Nephron (organoid): ENCODE measurements around the gene TMED7.
A peak's percentile ranks its signal among the peaks of the same experiment; 100 is the strongest.

Source experiments
- H3K27ac Mint-ChIP-seq, 3 experiments: 2 replicates each; pipeline ENCODE4 v1.8.0; 2020; ENCODE audit warnings: mixed read lengths in 3 of 3, mild to moderate bottlenecking in 2 of 3, moderate library complexity in 1 of 3
- H3K27me3 Mint-ChIP-seq: 2 replicates; pipeline ENCODE4 v1.8.0; 2021; ENCODE audit warnings: low read depth, mild to moderate bottlenecking, moderate library complexity, mixed read lengths
- H3K36me3 Mint-ChIP-seq: 2 replicates; pipeline ENCODE4 v1.8.0; 2020; ENCODE audit warnings: low read depth, mixed read lengths
- H3K4me1 Mint-ChIP-seq: 2 replicates; pipeline ENCODE4 v1.8.0; 2020; ENCODE audit warnings: mixed read lengths
- H3K4me3 Mint-ChIP-seq, 3 experiments: 2 replicates each; pipeline ENCODE4 v1.8.0; 2020; ENCODE audit warnings: mild to moderate bottlenecking in 3 of 3, mixed read lengths in 3 of 3, moderate library complexity in 2 of 3
- H3K9me3 Mint-ChIP-seq: 2 replicates; pipeline ENCODE4 v1.8.0; 2020; ENCODE audit warnings: mixed read lengths
- TF ChIP-seq, protein P1 (sequence below), 3 experiments: fragments of 200-600 bp; sonication (generic); IDR thresholded peaks; one replicate each; pipeline ENCODE4 v1.5.0; 2021; ENCODE audit warnings: antibody characterized with exemption in 3 of 3; ENCODE audit not compliant: unreplicated experiment in 3 of 3

Gene TMED7

DNA sequence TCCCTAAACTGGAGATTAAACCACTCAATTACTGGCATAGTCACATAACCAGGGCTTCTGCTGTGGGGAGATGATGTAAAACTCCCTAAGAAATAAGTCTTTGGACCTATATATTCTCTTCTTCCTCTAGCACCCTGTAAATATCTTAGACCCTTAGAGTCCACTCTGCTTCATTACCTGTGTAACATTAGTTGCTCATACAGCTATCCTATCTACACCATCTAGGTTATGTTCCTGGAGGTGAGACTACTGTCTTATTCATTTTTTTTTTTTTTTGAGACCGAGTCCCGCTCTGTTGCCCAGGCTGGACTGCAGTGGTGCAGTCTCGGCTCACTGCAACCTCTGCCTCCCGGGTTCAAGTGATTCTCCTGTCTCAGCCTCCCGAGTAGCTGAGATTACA, 14.0 kb downstream of the TMED7 start:
- no peak overlapping the region for H3K27ac Mint-ChIP-seq
- TF ChIP-seq, protein P1, sequence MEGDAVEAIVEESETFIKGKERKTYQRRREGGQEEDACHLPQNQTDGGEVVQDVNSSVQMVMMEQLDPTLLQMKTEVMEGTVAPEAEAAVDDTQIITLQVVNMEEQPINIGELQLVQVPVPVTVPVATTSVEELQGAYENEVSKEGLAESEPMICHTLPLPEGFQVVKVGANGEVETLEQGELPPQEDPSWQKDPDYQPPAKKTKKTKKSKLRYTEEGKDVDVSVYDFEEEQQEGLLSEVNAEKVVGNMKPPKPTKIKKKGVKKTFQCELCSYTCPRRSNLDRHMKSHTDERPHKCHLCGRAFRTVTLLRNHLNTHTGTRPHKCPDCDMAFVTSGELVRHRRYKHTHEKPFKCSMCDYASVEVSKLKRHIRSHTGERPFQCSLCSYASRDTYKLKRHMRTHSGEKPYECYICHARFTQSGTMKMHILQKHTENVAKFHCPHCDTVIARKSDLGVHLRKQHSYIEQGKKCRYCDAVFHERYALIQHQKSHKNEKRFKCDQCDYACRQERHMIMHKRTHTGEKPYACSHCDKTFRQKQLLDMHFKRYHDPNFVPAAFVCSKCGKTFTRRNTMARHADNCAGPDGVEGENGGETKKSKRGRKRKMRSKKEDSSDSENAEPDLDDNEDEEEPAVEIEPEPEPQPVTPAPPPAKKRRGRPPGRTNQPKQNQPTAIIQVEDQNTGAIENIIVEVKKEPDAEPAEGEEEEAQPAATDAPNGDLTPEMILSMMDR (IDR thresholded peaks at IDR 0.05; ENCODE audit: unreplicated experiment in 3 of 3), result no peak

DNA sequence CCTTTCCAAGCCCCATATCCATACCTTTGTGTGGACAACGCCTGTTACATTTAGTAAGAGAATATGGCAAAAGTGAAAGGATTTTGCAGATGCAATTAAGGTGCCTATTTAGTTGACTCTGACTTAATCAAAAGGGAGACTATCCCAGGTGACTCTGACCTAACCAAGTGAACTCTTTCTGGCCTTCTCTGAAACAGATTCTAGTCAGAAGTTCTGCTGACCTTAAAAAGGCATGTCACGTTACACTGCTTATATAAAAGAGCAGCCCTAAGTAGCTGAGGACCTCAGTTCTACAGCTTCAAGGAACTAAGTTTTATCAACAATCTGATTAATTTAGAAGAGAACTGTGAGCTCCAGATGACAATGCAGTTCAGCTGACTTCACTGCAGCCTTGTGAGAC, 17.9 kb downstream of the TMED7 start:
- no peak overlapping the region for H3K4me3 Mint-ChIP-seq
- H3K27me3 Mint-ChIP-seq, result no peaks in the 10 kb centered on the region
- peaks cover 28% of the 10 kb centered on the region for H3K36me3 Mint-ChIP-seq

More for the DNA sequence above, 14.0 kb downstream of the TMED7 start:
- H3K36me3 Mint-ChIP-seq, result peaks cover 33% of the 10 kb centered on the region
- no peaks in the 10 kb centered on the region for H3K27me3 Mint-ChIP-seq
- no peaks in the 10 kb centered on the region for H3K9me3 Mint-ChIP-seq
- peaks cover 12% of the 10 kb centered on the region for H3K4me1 Mint-ChIP-seq
- H3K4me3 Mint-ChIP-seq, result no peak overlapping the region

DNA sequence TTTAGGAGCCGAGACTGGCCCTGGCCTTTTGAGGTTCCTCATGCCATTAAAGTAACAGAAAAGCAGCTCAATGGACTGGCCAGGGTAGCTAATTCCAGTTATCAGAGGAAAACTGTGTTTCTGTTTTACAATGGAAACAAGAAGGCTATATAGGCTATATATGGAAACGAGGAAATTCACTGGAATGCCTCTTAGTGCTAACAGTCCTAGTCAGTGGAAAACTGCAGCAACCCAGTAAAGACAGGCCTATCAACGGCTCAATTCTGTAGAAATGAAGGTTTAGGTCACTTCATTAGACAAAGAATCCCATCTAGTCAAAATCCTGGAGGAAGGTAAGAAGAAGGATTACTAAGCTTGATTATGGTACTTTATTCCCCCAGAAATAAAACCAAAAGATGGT, 20.4 kb downstream of the TMED7 start:
- TF ChIP-seq, protein P1 (IDR thresholded peaks at IDR 0.05; ENCODE audit: unreplicated experiment in 3 of 3), result no peak
- Mint-ChIP-seq H3K4me3 (no peak overlapping the region), H3K27me3 (no peaks in the 10 kb centered on the region), H3K36me3 (peaks cover 23% of the 10 kb centered on the region), H3K27ac (no peak overlapping the region), H3K4me1 (peaks cover 8% of the 10 kb centered on the region), H3K9me3 (no peaks in the 10 kb centered on the region)

More for the DNA sequence above, 17.9 kb downstream of the TMED7 start:
- no peaks in the 10 kb centered on the region for H3K4me1 Mint-ChIP-seq
- no peak overlapping the region for H3K27ac Mint-ChIP-seq
- TF ChIP-seq, protein P1 (IDR thresholded peaks at IDR 0.05; ENCODE audit: unreplicated experiment in 3 of 3), result no peak
- H3K9me3 Mint-ChIP-seq, result no peaks in the 10 kb centered on the region

DNA sequence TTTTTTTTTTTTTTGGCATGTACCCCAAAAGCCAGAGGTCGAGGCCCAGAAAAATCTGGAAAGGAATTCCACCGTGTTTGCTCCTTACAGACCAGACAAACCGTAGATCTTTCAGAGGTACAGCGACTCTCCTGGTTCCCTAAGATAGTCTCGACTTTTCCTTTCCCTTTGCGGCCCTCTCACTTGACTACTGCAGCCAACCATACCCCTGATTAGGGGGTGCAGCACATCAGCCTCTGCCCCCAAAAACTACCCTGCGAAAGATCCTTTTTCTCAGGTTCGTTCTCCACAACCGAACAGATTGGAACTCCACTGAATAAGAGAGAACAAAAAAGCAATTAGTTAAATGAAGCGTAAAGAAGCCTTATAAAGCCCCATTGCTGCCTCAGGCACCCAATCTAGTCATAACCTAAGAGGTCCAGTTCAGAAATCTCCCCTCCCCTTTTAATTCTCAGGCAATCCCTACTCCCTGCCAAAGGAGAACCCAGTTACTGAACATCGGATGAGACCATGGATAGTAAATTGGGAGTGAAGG, 23.2 kb downstream of the TMED7 start:
- Mint-ChIP-seq H3K36me3 (peaks cover 20% of the 10 kb centered on the region), H3K4me1 (peaks cover 20% of the 10 kb centered on the region), H3K27ac (peak overlapping the region; percentile 65 to 89 (median 84)), H3K9me3 (no peaks in the 10 kb centered on the region), H3K4me3 (peak overlapping the region; percentile 79 to 85 (median 84)), H3K27me3 (no peaks in the 10 kb centered on the region)
- TF ChIP-seq, protein P1 (IDR thresholded peaks at IDR 0.05; ENCODE audit: unreplicated experiment in 3 of 3), result no peak

DNA sequence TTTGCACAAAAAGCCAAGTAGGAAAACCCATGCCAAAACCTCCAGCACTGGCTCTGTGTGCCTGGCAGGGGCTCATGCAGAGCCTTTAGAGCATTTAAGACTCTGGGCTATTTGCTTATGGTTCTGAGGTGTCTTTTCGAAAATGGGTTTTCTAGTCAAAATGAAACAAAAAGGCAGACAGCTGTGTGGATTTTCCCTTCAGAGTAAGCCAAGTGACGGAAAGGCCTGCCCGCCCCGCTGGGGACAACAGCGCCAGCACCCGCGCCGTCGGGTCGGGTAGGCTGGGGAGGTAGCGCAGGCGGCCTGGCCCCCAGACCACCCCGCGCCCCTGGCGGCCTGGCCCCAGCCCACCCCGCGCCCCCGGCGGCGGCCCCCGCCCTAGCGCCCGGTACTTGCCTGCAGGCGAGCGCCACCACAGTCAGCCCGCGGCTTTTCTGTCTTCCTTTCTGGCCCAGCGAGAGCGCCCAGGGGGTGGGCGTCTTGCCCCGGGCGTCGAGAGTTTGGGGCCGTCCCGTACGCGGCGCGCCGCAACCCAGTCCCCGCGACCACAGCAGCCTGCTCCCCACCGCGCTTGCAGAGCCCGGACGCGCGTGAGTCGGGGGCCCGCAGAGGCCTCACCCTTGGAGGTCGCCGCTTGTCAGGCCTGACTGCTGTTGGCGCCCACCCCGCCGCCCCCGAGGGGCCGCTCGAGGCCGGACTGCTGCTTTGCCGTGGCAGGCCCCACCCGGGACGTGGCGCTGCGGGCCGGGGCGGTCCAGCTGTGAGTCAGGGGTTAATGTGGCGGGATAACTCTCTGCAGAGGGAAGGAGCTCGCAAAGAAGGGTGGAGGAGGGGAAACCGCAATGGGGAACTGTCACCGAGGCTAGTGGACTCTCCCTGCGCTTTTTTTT, 23.9 kb downstream of the TMED7 start, which contains the start of gene TICAM2:
Gene TICAM2 (minus strand): TSS at position 779 of the 890 bp plus-strand sequence. CDS start 21,223 bp downstream, outside the sequence.
- peaks cover 19% of the 10 kb centered on the region for H3K36me3 Mint-ChIP-seq
- H3K27ac Mint-ChIP-seq, result peak within 1 kb of the TSS; percentile 65 to 89 (median 84)
- H3K4me1 Mint-ChIP-seq, result peaks cover 20% of the 10 kb centered on the region
- no peaks in the 10 kb centered on the region for H3K9me3 Mint-ChIP-seq
- TF ChIP-seq, protein P1 (IDR thresholded peaks at IDR 0.05; ENCODE audit: unreplicated experiment in 3 of 3), result peak in 2 of 3 experiments; percentile 13 to 16
- peak within 1 kb of the TSS; percentile 79 to 85 (median 84) for H3K4me3 Mint-ChIP-seq
- H3K27me3 Mint-ChIP-seq, result no peaks in the 10 kb centered on the region
